ENCODE results near the gene SLC25A29. TPM values are rescaled to one million over a fixed set of nuclear protein-coding genes. Genes with fewer than 3 reads are reported as not detected.
A peak's percentile ranks its signal among the peaks of the same experiment; 100 is the strongest.

SLC25A29 gene
- total and polyA plus RNA-seq, 2 of the 13 experiments (the other 11 are each of a cell fraction or from before 2014, with no cell fraction given): 12.2 to 17.2 TPM

- TF ChIP-seq NFKB2 (CRISPR knock-in tag; IDR thresholded peaks at IDR 0.05; ENCODE audit: borderline replicate concordance): 0 out of 2 replicates have a peak, but pooled peaks have one; percentile 2
- no peak for TF ChIP-seq FLYWCH1 (CRISPR knock-in tag; IDR thresholded peaks at IDR 0.05)
- no peak for TF ChIP-seq ZNF264 (CRISPR knock-in tag; IDR thresholded peaks at IDR 0.05)
- TF ChIP-seq RBM39 (IDR thresholded peaks at IDR 0.05; ENCODE audit: low read depth, low read length, poor library complexity, severe bottlenecking): no peak
- no peak for TF ChIP-seq TBX3 (IDR thresholded peaks at IDR 0.05; ENCODE audit: borderline replicate concordance)
- no peak for TF ChIP-seq GPN1 (CRISPR knock-in tag; IDR thresholded peaks at IDR 0.05; ENCODE audit: borderline replicate concordance)
- TF ChIP-seq PHF5A (CRISPR knock-in tag; IDR thresholded peaks at IDR 0.05; ENCODE audit: low read depth, unreplicated experiment): no peak
- TF ChIP-seq ASH2L (IDR thresholded peaks at IDR 0.05; ENCODE audit: insufficient read length, low read depth, low read length): no peak
- TF ChIP-seq ZNF205 (CRISPR knock-in tag; IDR thresholded peaks at IDR 0.05): no peak
- 0 out of 2 replicates have a peak, but pooled peaks have one; percentile 17 for TF ChIP-seq ZNF430 (CRISPR knock-in tag; IDR thresholded peaks at IDR 0.05)
- 0 out of 2 replicates have a peak, but pooled peaks have one; percentile 5 for TF ChIP-seq ZBTB7B (CRISPR knock-in tag; IDR thresholded peaks at IDR 0.05)
- no peak for TF ChIP-seq ZNF629 (CRISPR knock-in tag; conservative IDR thresholded peaks at IDR 0.05)
- no peak for TF ChIP-seq ZNF17 (CRISPR knock-in tag; IDR thresholded peaks at IDR 0.05)
- no peak for TF ChIP-seq KLF12 (CRISPR knock-in tag; IDR thresholded peaks at IDR 0.05; ENCODE audit: borderline replicate concordance)
- TF ChIP-seq ZNF44 (CRISPR knock-in tag; IDR thresholded peaks at IDR 0.05): no peak
- no peak for TF ChIP-seq MED13 (CRISPR knock-in tag; IDR thresholded peaks at IDR 0.05)
- no peak for TF ChIP-seq DNMT3B (CRISPR knock-in tag; conservative IDR thresholded peaks at IDR 0.05)
- 0 out of 2 replicates have a peak, but pooled peaks have one; percentile 4 for TF ChIP-seq ZNF383 (CRISPR knock-in tag; IDR thresholded peaks at IDR 0.05; ENCODE audit: borderline replicate concordance)
- TF ChIP-seq ZNF720 (CRISPR knock-in tag; IDR thresholded peaks at IDR 0.05): no peak
- TF ChIP-seq MTF1 (CRISPR knock-in tag; IDR thresholded peaks at IDR 0.05): no peak
- TF ChIP-seq AGO2 (optimal IDR thresholded peaks at IDR 0.05; ENCODE audit: low read depth, low read length): peak; percentile 9
- TF ChIP-seq, protein P1, sequence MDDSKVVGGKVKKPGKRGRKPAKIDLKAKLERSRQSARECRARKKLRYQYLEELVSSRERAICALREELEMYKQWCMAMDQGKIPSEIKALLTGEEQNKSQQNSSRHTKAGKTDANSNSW (CRISPR knock-in tag; IDR thresholded peaks at IDR 0.05; ENCODE audit: borderline replicate concordance): no peak
Measured at GRCh38 chr14:100329233-100330006, 23.2 kb upstream of the SLC25A29 start (continued).
